ENCODE measurements around the gene SHB. TPM values are rescaled to one million over a fixed set of nuclear protein-coding genes. Genes with fewer than 3 reads are reported as not detected.

SHB gene
- total RNA-seq, 6 donors from 2014 or later = 29.3 to 51.2 (median 33.3) TPM

- Histone ChIP-seq H3K4me1 (peaks cover 20 to 50% (median 26%) of the 10 kb centered on the region in 4 donors), H3K27ac (peak overlapping the region in 1 of 4 donors; percentile 1)
- TF ChIP-seq POLR2A (IDR thresholded peaks at IDR 0.05) (no peak), POLR2AphosphoS5 (IDR thresholded peaks at IDR 0.05) (no peak), CTCF (IDR thresholded peaks at IDR 0.05) (no peak)
Measured at GRCh38 chr9:37970301-37971107, 98.5 kb downstream of the SHB start.

GRCh38 chr9:37969558-37970300 is 99.3 kb downstream of the SHB start:
- ATAC-seq (ENCODE audit: low FRiP score in 2 of 2) (no peak), DNase-seq (no peak)
- Histone ChIP-seq H3K9me3 (no peaks in the 10 kb centered on the region), H3K4me1 (peaks cover 26 to 57% (median 34%) of the 10 kb centered on the region in 4 donors), H3K27ac (peak overlapping the region in 2 of 4 donors; percentile 18 to 35), H3K36me3 (peaks cover 4 to 30% (median 16%) of the 10 kb centered on the region in 4 donors), H3K27me3 (no peaks in the 10 kb centered on the region), H3K4me3 (no peak overlapping the region)
- TF ChIP-seq POLR2AphosphoS5 (IDR thresholded peaks at IDR 0.05) (no peak), EP300 (IDR thresholded peaks at IDR 0.05) (no peak), CTCF (IDR thresholded peaks at IDR 0.05) (no peak), POLR2A (IDR thresholded peaks at IDR 0.05) (no peak)
- 93 to 95% methylated on average over 7 to 11 of the region's 11 CpGs for WGBS, 2 donors

More at GRCh38 chr9:37970301-37971107, 98.5 kb downstream of the SHB start:
- ATAC-seq (ENCODE audit: low FRiP score in 2 of 2) (no peak), DNase-seq (no peak)
- Histone ChIP-seq H3K36me3 (peaks cover 4 to 30% (median 17%) of the 10 kb centered on the region in 4 donors), H3K27me3 (no peaks in the 10 kb centered on the region), H3K4me3 (no peak overlapping the region), H3K9me3 (no peaks in the 10 kb centered on the region)
- 86 to 90% methylated on average over 7 to 11 of the region's 11 CpGs for WGBS, 2 donors

- Histone ChIP-seq H3K36me3 (peaks cover 0 to 26% (median 12%) of the 10 kb centered on the region in 4 donors), H3K4me3 (no peak overlapping the region), H3K27ac (peak overlapping the region in 1 of 4 donors; percentile 23), H3K4me1 (peaks cover 27 to 60% (median 38%) of the 10 kb centered on the region in 4 donors), H3K9me3 (no peaks in the 10 kb centered on the region), H3K27me3 (no peaks in the 10 kb centered on the region)
- TF ChIP-seq POLR2AphosphoS5 (IDR thresholded peaks at IDR 0.05) (no peak), EP300 (IDR thresholded peaks at IDR 0.05) (no peak), CTCF (IDR thresholded peaks at IDR 0.05) (no peak), POLR2A (IDR thresholded peaks at IDR 0.05) (no peak)
- no peak for ATAC-seq (ENCODE audit: low FRiP score in 2 of 2)
- WGBS, 2 donors = 53% methylated on average over 2 of the region's 2 CpGs
- DNase-seq = peak in 1 of 2 donors; percentile 79
Measured at GRCh38 chr9:37969130-37969529, 99.9 kb downstream of the SHB start.

GRCh38 chr9:37968228-37968701 is 100.8 kb downstream of the SHB start:
- TF ChIP-seq POLR2A (IDR thresholded peaks at IDR 0.05) = no peak
- no peak for TF ChIP-seq EP300 (IDR thresholded peaks at IDR 0.05)
- no peak for TF ChIP-seq POLR2AphosphoS5 (IDR thresholded peaks at IDR 0.05)
- no peak for TF ChIP-seq CTCF (IDR thresholded peaks at IDR 0.05)
- H3K27me3 ChIP-seq = no peaks in the 10 kb centered on the region
- DNase-seq (no peak), ATAC-seq (ENCODE audit: low FRiP score in 2 of 2) (peak in 1 of 2 donors; percentile 45)
- WGBS, 2 donors = 65 to 86% methylated on average over 4 of the region's 4 CpGs
- no peak overlapping the region for H3K4me3 ChIP-seq
- peaks cover 0 to 17% (median 8%) of the 10 kb centered on the region in 4 donors for H3K36me3 ChIP-seq
- no peak overlapping the region for H3K27ac ChIP-seq
- H3K4me1 ChIP-seq = peaks cover 27 to 69% (median 44%) of the 10 kb centered on the region in 4 donors
- no peaks in the 10 kb centered on the region for H3K9me3 ChIP-seq
